ENCODE data around the gene RASSF1.

The RASSF1 gene

DNA sequence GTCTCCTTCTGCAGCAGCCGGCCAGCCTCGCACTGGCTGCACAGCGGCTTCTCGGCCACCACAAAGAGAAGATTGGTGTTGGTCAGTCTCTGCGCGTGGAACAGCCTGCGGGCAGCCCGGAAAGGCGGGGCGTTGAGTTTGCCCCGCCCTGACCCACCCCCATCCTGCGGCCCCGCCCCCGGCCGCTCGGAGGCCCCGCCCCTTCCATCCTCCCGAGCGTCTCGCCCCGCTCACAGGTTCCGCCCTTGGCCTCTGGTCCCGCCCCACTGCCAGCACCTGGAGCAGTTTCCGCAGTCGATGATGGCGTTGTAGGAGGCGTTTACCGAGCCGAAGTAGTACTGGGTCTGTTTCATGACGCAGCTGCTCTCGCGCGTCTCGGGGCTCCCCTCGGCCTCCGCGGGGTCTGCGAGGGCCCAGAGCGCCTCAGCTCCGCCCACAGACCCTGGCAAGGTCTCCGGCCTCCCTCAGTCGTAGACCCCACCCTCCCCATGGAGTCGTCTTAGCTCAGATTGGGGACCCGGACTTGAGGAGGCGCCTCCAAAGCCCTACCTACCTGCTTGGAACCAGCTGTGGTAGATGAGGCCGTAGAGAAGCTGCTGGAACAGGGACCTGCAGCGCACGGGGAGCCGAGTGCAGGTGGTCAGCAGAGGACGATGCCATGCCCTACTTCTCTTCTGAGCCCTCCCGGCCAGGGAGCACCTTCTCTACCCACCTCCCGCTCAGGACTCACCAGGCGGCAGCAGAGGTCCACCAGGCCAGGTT is 24.6 kb upstream of the RASSF1 start:
- peak; percentile 92 for DNase-seq

DNA sequence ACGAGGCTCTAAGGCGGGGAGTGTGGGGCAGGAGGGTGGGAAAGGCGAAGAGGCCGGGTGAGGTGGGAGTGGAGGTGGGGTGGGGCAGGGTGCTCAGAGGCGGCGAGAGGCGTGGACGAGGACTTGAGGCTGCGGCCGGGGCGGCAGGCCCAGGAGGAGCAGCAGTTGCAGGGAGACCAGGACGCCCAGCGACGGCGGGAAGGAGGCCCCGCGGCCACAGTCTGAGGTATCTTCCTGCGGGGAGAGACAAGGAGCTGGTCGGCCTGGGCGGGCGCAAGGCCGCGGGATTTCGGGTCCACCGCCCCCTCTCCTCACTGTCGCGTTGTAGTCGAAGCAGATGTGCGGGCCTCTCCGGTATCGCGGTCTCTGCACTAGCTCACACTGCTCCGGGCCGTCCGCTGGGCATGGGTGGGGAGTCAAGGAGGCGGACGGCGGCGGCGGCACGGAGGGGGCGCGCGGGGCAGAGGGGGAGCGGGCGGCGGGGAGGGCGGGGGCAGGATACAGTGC is 24.0 kb upstream of the RASSF1 start:
- no peak for DNase-seq

DNA sequence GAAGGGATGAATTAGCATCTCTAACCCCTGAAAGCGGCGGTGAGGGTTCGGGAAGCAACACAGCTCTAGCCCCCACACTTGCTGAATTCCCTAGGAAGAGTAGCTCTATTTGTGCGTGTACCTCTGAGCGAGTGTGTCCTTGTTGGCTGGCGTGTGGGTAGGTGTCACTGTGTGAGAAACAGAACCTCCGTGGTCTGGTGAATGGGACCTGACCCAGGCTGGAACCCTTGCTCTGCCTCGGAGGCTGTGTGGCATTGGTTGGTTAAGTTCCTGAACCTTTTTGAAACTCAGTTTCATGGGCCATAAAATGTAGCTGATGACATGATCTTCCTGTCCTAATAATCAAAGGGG is 19.1 kb upstream of the RASSF1 start:
- no peak for DNase-seq

DNA sequence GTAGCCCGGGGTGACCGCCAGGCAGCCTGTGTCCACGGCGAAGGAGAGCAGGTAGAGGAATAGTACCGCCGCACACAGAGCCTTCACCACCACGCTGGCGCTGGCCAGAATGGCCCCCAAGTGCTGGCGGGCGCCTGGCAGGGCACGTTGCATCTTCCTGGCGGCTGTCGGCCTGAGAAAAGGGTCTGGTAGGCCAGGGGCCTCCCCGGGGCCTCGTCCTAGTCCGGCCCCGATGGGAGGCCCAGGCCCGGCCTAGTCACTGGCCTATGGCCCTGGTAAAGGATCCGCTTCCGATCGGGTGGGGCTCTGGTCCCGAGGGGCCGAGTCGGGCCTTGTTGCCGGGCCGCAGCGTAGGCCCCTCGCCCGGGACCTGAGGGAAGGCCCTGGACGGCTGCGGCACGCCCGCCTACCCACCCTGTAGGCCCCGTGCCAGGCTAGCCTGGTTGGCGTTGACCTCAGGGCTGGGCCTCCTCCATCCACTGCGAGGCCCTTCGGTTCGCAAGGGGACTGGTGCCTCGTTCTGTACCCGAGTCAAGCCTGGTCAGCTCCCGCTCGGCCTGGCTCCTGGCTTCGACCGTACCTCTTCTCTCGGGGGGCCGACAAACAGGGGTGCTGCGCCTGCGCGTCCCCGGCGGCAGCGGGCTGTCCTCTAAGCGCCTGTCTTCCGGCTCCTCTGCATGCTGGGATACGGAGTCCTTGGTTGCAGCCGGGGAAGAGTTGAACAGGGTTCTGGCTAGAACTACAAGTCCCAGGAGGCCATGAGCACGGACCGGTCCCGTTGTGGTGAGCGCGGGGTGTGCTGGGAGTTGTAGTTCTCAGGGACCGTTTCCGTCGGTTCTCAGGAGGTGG is 18.5 kb upstream of the RASSF1 start, which contains the start of gene TMEM115:
TSS of gene TMEM115 (minus strand) at position 611 of the 849 bp plus-strand sequence. CDS start at position 153, 458 bp downstream.
- peak; percentile 92 for DNase-seq

DNA sequence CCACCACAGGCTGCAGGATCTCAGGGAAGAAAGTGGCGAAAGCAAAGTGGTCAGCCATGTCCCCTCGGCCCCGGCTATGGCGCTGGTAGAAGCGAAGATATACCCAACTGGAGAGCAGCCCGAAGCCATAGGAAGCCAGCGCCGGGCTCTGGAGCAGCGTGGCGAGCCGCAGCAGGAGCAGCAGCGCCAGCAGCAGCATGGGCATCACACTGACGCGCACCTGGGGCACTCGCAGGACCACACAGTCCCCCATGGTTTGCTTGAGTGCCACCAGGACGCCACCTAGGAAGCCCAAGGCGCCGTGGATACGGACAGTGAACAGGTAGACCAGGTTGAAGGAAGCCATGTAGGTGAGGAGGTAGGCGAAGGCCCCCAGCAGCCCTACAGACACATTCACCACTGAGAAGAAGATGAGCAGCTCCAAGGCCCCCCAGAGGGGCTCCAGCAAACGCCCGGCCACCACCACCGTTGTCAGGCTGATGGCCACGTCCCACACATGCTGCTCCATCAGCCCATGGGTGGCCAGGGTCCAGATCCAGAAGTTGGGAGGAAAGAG is 17.8 kb upstream of the RASSF1 start:
- DNase-seq, result no peak

DNA sequence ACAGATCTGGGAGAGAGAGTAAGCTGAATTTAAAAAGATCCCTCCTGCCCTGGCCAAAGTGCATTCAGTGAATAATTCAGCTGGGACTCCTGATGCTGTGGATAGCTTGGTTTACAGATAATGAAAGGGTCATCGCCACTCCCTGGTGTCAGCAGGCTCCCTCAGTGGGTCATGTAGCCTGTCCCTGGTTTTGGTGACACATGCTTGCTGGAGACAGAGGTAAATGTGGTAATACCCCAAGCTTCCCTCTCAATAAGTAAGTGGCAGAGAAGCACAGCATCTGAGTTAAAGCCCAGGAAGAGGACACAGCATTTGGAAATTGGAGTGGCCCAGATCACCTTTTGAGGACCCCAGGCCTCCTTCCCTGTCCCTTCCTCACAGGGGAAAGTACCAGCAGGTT is 16.8 kb upstream of the RASSF1 start:
- no peak for DNase-seq

DNA sequence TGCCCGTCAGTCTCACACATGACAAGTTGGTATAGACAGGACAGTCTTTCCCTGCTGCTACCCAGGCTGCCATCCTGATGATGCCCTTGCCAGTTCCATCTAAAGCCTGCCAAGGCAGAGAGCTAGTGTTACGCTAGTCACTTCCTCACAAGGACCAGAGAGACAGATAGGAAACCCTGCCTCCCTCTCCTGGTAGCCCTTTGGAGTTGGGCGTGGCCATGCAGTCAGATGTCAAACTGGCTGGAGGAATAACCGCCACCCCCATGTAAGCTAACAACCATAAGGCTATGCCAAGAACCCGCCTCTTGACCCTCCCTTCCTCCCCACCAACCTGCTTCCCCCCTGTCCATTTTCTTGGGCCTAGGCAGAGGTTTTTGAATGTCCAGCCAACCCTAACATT is 15.9 kb upstream of the RASSF1 start:
- DNase-seq, result no peak

DNA sequence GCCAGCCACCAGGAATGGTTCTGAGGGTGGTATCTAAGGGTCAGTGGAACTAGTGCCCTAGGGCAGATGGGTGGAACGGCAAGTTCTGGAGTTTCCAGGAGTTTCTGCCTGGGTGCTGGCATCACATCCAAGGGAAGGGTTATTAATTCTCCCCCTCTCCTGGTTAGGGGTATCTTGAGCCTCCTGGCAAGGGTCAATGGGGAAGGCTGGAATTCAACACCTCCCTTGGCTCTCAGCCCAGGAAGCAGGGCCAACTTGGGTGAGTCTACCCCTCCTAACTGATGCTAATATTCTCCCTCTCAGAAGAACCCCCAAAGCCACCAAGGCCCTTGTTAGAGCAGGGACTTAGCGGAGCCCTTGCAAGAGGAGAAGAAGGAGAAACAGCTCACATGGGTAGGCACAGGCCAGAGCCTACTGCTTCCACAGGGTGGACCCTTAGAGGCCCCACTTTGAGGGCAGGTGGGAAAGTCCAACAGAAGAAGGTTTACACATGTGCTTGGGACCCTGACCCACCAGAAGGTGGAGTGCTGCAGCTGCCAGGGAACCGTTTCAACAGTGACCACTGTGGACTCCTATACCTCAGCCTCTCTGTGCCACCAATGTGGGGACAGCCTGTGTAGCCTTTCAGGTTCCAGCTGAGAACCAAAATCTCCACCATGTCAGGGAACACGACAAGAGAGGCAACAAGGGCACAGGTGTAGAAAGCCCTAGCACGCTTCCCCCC is 15.4 kb upstream of the RASSF1 start:
- no peak for DNase-seq

DNA sequence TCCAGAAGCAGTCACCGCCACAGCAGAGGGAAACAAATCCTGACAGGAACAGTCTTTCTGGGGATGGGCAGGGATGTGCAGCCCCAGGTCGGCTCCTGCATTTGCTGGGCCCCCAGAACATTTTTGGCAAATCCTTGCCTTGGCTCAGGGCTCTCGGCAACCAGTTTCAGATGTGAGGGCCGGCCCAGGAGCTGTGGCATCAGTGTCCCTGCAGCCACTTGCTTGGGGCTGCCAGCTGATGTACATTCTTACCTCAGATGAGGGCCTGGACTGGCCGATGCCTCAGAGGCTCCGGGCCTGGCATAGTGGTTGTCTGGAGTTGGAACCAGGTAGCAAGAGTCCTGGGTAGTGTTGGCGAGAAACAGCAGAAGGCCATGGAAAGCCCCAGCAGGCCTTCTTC is 14.2 kb upstream of the RASSF1 start:
- DNase-seq, result no peak

DNA sequence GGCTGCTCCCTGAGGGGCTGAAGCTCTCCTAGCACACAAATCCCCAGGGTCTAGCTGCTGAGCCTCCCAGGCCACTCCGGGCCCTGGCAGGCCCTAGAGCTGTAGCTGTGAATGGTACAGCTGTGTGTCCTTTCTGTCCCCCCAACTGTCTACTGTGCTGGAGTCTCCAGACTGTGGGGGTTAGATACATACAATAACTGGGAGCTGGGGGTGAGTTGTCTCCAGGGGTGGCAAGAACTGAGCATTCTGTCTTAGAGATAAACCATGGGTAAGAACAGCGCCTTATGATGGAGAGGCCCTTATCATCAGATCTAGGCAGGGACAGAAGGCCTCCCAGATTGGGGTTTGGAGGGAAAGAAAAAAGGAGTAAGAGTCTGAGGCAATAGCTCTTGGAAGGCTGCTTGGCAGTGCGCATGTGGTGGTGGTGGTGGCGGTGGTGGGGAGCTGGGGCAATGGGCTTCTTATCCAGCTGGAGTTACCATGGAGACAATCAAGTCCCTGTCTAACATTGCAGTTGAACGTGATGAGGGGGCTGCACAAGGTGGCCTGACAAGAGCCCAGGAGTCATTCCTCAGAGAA is 13.6 kb upstream of the RASSF1 start:
- DNase-seq, result no peak

DNA sequence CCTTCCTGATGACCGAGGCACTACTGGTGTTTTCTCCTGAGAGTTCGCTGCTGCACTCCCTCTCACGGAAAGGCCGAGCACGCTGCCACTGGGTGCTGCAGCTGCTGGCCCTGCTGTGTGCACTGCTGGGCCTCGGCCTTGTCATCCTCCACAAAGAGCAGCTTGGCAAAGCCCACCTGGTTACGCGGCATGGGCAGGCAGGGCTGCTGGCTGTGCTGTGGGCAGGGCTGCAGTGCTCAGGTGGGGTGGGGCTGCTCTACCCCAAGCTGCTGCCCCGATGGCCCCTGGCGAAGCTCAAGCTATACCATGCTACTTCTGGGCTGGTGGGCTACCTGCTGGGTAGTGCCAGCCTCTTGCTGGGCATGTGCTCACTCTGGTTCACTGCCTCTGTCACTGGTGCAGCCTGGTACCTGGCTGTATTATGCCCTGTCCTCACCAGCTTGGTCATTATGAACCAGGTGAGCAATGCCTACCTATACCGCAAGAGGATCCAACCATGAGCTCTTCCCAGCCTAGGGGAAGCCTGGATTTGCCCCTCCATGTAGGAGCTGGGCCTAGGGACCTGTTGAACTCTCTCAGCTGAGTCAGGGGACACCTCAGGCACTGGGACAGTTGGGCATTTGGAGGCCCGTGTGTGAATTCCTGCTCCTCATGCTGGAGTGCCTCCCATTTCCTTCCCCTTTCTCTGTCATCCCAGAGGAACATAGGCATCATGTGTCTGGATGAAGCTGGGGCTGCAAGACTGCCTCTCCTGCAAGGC is 12.8 kb upstream of the RASSF1 start:
- DNase-seq, result no peak

DNA sequence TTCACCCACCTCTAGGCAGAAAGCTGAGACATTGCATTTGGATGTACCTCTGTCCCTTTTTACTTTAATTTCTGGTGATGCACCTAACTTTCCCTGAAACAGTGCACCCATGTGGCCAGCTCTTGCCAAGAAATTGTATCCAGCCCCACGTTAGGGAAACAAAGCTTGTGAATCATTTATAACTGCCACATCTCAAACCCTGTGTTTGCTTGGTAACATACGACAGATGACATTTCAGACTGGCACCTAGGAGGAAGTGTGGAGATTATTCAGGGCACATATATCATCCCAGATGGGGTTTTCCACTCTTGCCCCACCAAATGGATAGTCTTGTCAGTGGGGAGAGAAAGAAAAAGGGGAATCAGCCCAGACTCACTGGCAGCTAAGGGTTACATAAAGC is 12.1 kb upstream of the RASSF1 start:
- DNase-seq, result no peak

DNA sequence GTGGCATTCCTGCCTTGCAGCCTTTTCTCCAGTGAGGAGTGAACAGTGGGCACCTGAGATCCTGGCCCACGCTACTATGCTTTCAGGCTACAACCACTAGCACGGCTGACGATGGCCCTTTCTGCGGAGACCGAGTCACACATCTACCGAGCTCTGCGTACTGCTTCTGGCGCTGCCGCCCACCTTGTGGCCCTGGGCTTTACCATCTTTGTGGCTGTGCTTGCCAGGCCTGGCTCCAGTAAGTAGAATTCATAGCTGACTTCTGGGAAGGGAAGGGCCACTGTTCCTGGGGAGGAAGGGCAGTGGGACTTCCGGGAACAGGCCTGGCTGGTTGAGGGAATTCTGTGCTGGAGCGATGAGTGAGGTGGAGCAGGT is 10.7 kb upstream of the RASSF1 start:
- no peak for DNase-seq

DNA sequence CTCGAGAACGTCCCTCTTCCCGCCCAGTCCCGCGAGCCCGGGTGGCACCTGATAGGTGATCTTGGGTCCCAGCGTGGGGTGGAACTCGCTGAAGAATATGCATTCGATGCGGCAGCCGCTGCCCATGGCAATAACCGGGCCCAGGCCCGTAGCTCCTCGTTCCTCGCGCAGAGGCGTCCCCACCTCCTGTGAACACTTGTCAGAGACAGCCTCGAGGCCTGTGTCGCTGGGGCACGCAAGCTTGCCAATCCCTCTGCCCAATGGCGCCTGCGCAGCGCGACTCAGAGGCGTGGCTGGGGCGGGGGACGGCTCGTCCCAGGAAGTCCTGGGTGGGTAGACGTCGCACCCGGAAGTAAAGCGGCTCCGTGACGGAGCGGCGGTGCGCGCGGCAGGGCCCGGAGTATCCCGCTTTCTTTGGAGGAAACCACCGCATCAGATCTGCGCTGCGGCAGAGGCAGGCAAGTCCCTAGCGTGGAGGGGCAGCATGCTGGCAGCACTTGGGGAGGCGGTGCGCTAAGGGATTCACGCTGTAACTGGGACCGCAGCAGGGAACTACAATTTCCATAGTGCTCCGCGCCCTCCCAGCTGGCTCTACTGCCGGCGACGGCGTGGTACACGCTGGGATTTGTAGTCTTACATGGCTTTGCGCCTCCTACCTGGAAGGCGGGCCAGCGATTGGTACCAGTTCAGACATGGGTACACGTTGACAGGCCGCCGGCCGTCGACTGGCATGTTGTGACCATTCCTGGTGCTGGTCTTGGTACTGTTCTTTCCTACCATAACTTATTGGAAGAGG is 10.1 kb upstream of the RASSF1 start, which contains the start of the genes CYB561D2 and NPRL2:
TSS of gene CYB561D2 (plus strand) at position 336 of the 796 bp plus-strand sequence. CDS start 572 bp downstream, outside the sequence.
TSS of gene NPRL2 (minus strand) at position 249 of the 796 bp plus-strand sequence. CDS start at position 126, 123 bp downstream.
- peak; percentile 99 for DNase-seq

DNA sequence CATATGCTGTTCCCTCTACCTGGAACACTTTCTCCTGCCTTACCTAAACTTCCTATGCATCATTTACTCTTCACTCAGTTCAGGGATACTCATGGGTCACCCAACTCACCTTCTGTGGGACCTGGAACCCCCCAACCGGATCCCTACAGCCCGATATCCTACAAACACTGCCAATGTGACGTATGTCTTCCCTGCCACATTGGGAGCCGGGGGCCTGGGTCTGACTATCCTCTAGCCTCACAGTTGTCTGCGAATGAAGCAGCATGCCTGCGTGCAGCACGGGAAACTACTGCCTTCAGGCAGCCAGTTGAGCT is 9.5 kb upstream of the RASSF1 start:
- DNase-seq, result no peak

DNA sequence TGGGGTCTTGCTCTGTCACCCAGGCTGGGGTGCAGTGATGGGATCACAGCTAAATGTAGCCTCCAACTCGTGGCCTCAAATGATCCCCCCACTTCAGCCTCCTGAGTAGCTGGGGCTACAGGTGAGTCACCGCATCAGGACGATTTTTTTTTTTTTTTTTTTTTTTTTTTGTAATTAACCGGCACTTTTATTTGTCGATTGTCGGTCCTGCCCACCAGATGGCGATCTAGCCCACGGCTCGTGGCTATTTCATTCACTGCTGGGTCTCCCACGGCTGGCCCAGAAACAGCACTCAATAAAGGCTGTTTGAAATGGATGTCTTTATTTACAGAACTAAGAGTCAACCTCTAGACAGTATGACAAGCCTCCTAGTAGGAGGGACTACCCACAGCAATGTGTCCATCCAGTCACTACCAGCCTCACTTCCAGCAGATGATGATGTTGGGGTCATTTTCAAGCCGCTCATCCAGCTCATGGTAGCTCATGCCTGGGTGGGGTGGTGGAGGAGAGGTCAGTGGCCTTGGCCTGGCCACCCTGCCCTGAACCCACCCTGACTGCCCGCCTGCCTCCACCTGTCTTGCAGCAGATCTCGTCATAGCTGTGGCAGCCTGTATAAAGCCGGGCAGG is 6.7 kb upstream of the RASSF1 start:
- DNase-seq, result peak; percentile 78

DNA sequence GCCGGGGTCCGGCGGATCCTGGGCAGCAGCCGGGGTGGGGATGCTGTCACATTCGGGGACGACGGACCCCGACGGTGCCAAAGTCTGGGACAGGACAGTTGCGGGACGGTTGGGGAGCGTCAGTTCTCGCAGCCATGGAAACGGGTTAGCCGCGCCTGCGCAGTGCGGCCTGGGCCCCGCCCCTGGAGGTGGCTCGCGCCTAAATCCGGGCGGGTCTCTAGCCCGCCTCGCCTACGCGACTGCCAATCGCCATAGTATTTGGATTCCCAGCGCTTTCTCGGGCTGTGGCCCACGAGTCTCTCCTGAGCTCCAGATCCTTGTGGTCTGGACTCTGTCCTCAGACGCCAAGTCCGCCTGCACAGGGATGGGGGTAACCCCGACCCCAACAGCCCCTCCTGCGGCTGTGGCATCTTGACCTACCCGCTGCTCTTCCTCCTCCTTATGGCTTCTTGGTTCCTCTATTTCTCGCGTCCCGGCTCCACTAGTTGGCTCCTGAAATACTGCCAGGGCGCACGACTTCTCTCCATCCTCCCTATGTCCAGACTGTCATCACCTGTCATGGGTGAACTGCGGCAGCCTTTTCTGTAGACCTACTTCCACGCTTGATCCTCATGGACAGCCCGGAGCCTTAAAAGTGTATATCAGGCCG is 5.1 kb upstream of the RASSF1 start, which contains the start of gene ZMYND10:
TSS of gene ZMYND10 (minus strand) at position 147 of the 649 bp plus-strand sequence. CDS start 153 bp downstream, outside the sequence.
- peak; percentile 68 for DNase-seq

DNA sequence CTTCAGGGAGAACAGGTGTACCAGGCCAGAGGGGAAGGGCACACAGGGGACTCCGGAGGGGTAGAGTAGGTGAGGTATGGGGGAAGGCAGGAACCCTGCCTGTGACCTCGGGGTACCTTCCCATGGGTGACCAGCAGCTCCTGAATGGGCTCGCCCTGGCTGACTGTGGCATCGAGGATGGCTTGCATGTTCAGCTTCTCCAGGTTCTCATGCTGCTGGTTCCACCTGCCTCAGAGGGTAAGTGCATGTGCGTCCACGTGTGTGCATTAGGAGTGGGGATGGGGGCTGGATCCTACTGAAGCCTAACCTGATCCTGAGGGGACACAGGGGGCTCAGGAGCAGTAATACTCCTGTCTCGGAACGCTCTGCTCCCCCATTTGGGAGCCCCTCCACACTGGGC is 4.4 kb upstream of the RASSF1 start:
- no peak for DNase-seq

DNA sequence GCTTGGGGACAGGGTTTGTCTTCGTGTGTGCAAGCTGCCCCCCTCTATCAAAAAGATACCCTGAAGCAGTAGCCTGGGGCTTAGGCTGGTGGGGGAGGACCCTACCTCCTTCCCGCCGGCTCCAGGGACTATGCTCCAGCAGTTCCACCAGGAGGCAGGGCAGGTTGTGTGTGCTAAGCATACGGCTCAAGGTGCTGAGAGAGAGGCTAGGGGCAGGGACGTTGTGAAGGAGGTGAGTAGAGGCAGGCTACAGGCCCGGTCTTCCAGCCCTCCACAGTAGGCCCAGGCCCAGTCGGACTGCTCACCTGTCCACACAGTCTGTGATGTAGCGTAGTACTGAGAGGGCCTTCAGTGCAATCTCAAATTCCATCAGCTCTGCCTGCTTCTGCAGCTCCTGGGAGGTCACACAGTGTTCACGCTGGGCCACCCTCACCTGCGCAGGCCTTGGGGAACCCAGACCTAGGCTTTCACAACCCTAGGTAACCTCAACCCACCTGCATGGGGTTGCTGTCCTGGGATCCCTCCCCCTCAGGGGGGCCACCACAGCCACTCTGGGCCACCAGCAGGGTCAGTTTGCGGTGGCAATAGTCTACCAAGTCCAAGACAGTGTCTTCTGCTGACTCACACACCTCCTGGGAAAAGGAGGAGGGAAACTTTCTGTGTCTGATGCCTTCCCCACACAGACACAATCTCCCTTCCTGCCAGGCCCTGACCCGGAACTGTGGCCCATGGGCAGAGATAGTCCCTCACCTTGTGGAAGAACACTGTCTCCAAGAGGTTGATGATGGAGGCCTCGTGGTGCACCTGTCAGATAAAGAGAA is 2.4 kb upstream of the RASSF1 start:
- DNase-seq, result no peak
